HG02588 (cell line): ENCODE measurements around the gene SVOP.
"Not testable (repeated sequence)": the region's sequence is repeated elsewhere in the genome, so short reads cannot be mapped to it uniquely, and the experiment has no call there.

ENCODE experiments used
- ATAC-seq: cut with Tn5 transposase; IDR thresholded peaks from one replicate; pipeline ENCODE4 v1.9.1; 2021; ENCODE audit warnings: mild to moderate bottlenecking, moderate library complexity; ENCODE audit not compliant: unreplicated experiment

The SVOP gene, protein sequence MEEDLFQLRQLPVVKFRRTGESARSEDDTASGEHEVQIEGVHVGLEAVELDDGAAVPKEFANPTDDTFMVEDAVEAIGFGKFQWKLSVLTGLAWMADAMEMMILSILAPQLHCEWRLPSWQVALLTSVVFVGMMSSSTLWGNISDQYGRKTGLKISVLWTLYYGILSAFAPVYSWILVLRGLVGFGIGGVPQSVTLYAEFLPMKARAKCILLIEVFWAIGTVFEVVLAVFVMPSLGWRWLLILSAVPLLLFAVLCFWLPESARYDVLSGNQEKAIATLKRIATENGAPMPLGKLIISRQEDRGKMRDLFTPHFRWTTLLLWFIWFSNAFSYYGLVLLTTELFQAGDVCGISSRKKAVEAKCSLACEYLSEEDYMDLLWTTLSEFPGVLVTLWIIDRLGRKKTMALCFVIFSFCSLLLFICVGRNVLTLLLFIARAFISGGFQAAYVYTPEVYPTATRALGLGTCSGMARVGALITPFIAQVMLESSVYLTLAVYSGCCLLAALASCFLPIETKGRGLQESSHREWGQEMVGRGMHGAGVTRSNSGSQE

DNA sequence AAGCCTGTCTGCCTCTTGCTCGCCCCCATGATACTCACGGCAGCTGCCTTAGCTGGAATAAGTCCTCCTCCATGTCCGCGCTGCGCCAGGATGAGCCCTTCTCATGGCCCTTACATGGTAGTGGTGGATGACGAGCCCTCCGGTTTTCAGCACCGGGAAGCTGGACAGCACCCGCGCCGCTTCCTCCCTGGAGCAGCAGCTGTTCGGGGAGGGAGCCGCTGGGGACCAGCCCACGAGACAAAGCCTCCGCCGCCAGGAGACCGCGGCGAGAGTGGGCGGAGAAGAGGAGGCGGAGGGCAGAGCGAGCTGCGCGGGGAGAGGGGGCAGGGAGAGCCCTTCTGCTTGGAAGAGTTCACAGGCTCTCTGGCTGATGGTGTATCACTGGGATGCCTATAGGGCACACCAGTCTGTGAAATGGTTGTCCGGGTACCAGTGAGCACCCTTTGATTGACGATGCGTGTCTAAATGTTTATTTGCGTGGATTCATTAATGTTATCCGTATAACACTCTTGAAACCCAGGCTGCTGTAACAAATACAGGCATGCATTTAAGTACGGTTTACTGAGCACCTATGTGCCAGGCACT, at the start of gene SVOP:
SVOP (minus strand) TSS at position 273 of the 585 bp plus-strand sequence; CDS start at position 73, 200 bp downstream.
- ATAC-seq = no peak

- ATAC-seq = no peak
Measured at GRCh38 chr12:109069307-109070271, 48.7 kb upstream of the SVOP start.

- no peak for ATAC-seq
Measured at GRCh38 chr12:109065853-109066193, 45.0 kb upstream of the SVOP start.

- ATAC-seq = no peak
Measured at GRCh38 chr12:109065154-109065852, 44.4 kb upstream of the SVOP start.

GRCh38 chr12:109064143-109064542, 43.3 kb upstream of the SVOP start:
- no peak for ATAC-seq

GRCh38 chr12:109058773-109059172, 37.9 kb upstream of the SVOP start:
- ATAC-seq = no peak

DNA sequence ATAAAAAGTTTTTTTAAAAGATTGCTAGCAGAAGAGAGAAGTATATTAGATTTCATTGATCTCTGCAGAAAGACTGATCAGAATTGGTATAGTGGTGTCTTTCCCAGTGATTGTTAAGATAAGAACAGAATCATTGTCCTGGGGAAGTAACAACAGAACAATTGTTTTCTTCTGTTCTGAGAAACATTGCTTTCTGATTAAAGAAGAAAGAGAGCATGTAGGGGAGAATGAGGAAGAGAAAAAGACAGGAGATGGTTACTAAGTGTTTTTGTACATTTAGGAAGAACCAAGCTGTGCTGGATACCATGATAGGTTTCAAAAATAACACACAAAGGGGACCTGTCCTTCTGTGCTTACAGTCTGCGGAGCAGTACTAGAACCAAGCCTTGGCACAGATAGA, 36.5 kb upstream of the SVOP start:
- no peak for ATAC-seq

DNA sequence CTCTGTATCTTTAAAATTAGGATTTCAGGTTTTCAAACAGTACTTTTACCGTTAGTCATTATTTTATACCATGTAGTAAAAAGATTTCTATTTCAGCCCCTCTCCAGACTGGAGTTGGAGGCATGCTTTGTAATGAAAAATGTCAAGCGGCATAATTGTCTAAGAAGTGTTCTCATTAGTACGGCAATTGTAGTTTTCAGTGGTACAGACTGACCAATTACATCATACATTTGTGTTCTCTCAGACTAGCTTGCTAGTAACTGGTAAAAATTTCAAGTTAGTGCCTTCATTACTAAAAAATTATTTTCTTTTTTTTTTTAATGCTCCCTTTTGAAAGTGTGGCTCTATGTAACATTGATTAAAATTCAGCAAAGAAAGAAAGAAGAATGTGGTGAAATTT, 36.0 kb upstream of the SVOP start:
- no peak for ATAC-seq

DNA sequence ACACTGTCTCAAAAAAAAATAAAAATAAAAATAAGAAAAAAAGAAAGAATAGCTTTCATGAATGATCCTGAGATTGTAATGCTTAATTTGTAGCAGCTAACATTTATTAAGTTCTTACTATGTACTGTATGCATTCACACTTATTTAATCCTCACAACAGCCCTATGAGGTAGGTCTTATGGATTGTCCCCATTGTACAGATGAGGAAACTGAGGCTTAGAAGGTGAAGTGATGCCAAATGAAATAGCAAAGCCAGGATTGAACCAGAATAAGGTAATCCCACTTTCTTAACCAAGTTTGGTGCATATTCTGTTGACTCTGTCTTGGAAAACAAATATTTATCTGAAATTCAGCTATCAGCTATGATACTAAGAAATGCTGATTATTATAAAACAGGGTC, 33.7 kb upstream of the SVOP start:
- ATAC-seq = no peak

- not testable (repeated sequence) for ATAC-seq
Measured at GRCh38 chr12:109054124-109054513, 33.3 kb upstream of the SVOP start.

GRCh38 chr12:109053382-109054123, 32.7 kb upstream of the SVOP start:
- peak; percentile 31 for ATAC-seq

DNA sequence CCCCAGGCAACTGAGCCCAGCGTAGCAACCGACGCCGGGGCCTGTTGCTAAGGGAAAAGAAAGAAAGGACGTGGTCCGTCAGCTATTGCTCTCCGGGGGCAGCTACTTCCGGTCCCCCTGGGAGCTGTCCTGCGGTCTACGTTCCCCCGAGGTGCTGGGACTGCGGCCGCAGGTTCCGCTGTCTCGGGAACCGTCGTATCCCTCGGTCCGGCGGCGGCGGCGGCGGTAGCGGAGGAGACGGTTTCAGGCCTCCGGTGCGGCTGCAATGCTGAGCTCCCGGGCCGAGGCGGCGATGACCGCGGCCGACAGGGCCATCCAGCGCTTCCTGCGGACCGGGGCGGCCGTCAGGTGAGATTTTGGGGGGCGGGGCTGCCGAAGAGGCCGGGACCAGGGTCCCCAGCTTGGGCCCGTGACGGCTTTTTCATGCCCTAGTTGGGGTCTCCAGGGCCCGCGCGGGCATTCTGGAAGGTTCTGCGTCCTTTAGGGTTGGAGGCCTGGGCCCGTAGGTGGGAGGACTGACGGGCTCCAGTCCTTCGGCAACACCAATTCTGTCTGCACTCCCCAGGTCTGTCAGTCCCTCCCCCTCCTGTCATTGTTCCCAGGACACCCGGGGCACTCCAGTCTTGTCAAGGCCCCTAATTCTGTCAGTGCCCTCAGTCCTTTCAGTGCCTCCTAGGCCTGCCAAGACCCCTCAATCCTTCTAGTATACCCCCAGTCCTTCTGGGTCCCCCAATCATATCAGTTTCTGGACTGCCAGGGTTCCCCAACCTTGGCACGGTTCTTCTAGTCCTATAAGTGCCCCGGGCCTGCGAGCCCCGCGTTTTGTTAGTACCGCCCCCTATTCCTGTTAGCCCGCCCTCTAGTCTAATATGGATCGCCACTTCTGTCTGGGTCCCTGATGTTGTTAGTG, 31.8 kb upstream of the SVOP start, which contains the start of gene USP30:
USP30 (plus strand) TSS at position 163 of the 910 bp plus-strand sequence; CDS start at position 266, 103 bp downstream.
- peak; percentile 77 for ATAC-seq

GRCh38 chr12:109052097-109052413, 31.2 kb upstream of the SVOP start:
- no peak for ATAC-seq

- not testable (repeated sequence) for ATAC-seq
Measured at GRCh38 chr12:109049794-109050193, 28.9 kb upstream of the SVOP start.

DNA sequence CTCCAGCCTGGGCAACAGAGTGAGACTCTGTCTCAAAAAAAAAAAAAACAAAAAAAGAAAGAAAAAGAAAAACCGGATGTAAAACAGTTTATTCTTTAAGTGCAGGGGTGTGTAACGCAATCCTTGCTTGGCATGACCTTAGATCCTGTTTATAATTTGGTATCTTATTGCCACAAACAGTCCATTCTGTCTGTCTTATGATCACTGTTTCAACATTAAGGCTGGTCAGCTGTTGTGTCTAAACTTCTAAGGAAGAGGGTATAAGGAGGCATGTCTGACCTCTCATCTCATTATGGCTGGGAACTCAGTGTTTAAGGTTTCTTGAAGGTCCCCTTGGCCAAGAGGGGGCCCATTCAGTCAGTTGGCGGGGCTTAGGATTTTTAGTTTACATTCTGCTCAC, 27.8 kb upstream of the SVOP start:
- ATAC-seq = not testable (repeated sequence)

DNA sequence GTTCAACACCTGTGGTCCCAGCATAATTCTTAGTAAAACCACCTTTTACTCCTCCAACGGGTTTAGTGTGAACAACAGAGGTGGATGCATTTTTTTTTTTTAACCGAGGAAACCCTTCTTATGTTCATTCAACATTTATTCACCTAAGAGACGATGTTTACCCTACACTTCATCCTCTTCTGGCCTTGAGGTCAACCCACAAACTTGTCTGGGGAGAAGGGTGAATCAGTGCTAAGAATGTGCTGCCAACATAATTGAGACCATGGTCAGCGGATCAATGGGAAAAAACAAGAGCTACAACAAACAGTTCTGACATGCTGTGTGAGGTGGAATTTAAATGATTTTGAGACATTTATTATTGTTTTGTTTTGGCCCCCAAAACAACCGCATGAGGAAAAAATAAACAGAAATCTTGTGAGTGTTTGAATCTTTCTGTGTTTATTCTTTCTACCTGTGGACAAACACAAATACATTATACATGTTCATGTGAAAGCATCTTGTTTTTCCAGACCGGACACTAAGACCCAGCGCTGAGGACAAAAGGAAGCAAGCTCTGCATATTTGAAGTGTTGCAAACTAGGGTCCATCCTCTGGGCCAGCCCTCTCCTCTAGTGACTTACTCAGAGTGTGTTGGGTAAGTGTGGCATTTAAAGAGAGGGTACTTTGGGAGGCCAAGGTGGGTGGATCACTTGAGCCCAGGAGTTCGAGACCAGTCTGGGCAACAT, 26.4 kb upstream of the SVOP start:
- ATAC-seq = no peak

DNA sequence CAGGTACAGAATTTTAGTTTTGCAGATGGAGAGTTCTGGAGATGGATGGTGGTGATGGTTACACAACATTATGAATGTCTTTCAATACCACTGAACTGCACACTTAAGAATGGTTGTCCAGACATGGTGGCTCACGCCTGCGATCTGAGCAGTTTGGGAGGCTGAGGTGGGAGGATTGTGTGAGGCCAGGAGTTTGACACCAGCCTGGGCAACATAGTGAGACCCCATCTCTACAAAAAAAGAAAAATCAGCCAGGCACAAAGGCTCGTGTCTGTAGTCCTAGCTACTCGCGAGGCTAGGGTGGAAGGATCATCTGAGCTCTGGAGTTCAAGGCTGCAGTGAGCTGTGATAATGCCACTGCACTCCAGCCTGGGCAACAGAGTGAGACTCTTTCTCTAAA, 23.4 kb upstream of the SVOP start:
- no peak for ATAC-seq

GRCh38 chr12:109036975-109037374, 16.1 kb upstream of the SVOP start:
- no peak for ATAC-seq
